ENCODE results near the gene RRAS2. TPM values are rescaled to one million over a fixed set of nuclear protein-coding genes. Genes with fewer than 3 reads are reported as not detected.

The RRAS2 gene
- total RNA-seq, 1 experiment from 2014 or later, result 128 TPM

DNA sequence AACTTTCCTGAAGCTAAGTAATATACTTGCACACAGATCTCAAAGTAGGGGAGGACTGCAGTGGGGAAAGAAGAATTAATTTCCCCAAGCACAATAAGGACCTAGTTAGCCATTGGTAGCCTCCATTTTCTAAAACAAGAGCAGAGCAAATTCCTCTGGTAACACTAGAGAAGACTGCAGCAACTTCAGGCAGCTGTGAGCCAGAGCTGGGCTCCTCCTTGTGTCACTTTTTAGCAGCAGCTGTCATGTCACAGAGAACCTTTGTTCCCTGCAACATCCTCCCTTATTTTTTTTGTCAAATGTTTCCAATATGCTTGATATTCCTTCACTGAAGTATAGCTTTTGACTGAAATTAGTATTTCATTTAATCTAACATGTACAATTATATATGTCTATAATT, 54.4 kb downstream of the RRAS2 start:
- Mint-ChIP-seq H3K36me3 (ENCODE audit: insufficient read depth, unreplicated experiment) (peaks cover 4% of the 10 kb centered on the region), H3K27ac (ENCODE audit: low read depth, unreplicated experiment) (no peak overlapping the region), H3K4me1 (ENCODE audit: insufficient read depth, unreplicated experiment) (peaks cover 6% of the 10 kb centered on the region), H3K4me3 (ENCODE audit: unreplicated experiment) (no peak overlapping the region), H3K27me3 (ENCODE audit: insufficient read depth, unreplicated experiment) (no peaks in the 10 kb centered on the region), H3K9me3 (ENCODE audit: unreplicated experiment) (no peaks in the 10 kb centered on the region)
- no peak for DNase-seq (ENCODE audit: unreplicated experiment)
- ChIA-PET POLR2A (interaction anchor here (0.7 to 1.6 kb wide), 8 partner anchors 11 to 141 kb away, joined by 3 to 6 read pairs (median 3); no protein-coding TSS in a partner anchor), CTCF (interaction anchor here (0.7 to 16.0 kb wide), 9 partner anchors 10 to 151 kb away, joined by 3 to 316 read pairs (median 4); no protein-coding TSS in a partner anchor)
- BruUV-seq (replicated peaks), result no TSS peak
- TF ChIP-seq, protein P1, sequence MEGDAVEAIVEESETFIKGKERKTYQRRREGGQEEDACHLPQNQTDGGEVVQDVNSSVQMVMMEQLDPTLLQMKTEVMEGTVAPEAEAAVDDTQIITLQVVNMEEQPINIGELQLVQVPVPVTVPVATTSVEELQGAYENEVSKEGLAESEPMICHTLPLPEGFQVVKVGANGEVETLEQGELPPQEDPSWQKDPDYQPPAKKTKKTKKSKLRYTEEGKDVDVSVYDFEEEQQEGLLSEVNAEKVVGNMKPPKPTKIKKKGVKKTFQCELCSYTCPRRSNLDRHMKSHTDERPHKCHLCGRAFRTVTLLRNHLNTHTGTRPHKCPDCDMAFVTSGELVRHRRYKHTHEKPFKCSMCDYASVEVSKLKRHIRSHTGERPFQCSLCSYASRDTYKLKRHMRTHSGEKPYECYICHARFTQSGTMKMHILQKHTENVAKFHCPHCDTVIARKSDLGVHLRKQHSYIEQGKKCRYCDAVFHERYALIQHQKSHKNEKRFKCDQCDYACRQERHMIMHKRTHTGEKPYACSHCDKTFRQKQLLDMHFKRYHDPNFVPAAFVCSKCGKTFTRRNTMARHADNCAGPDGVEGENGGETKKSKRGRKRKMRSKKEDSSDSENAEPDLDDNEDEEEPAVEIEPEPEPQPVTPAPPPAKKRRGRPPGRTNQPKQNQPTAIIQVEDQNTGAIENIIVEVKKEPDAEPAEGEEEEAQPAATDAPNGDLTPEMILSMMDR (IDR thresholded peaks at IDR 0.05; ENCODE audit: unreplicated experiment), result no peak
- intact Hi-C loops (cut with micrococcal nuclease), result no loop called here

GRCh38 chr11:14300661-14301304, 58.2 kb downstream of the RRAS2 start:
- Mint-ChIP-seq H3K4me1 (ENCODE audit: insufficient read depth, unreplicated experiment) (peaks cover 6% of the 10 kb centered on the region), H3K9me3 (ENCODE audit: unreplicated experiment) (no peaks in the 10 kb centered on the region), H3K27ac (ENCODE audit: low read depth, unreplicated experiment) (no peak overlapping the region), H3K4me3 (ENCODE audit: unreplicated experiment) (no peak overlapping the region), H3K27me3 (ENCODE audit: insufficient read depth, unreplicated experiment) (no peaks in the 10 kb centered on the region), H3K36me3 (ENCODE audit: insufficient read depth, unreplicated experiment) (peaks cover 5% of the 10 kb centered on the region)
- intact Hi-C loops (cut with micrococcal nuclease), result loop anchor here (1.0 kb wide), 3 partner anchors 58 to 155 kb away; no protein-coding TSS in a partner anchor
- TF ChIP-seq, protein P1 (IDR thresholded peaks at IDR 0.05; ENCODE audit: unreplicated experiment), result peak; percentile 82
- CTCF ChIA-PET, result interaction anchor here (0.6 to 16.0 kb wide), 39 partner anchors 11 to 535 kb away, joined by 3 to 316 read pairs (median 4); no protein-coding TSS in a partner anchor
- POLR2A ChIA-PET, result interaction anchor here (0.6 to 1.8 kb wide), 16 partner anchors 11 to 790 kb away, joined by 3 to 16 read pairs (median 3); partner anchors contain the start of gene COPB1
- BruUV-seq (replicated peaks), result no TSS peak
- peak; percentile 75 for DNase-seq (ENCODE audit: unreplicated experiment)

GRCh38 chr11:14299921-14300320, 59.1 kb downstream of the RRAS2 start:
- no peak overlapping the region for H3K4me3 Mint-ChIP-seq (ENCODE audit: unreplicated experiment)
- no peak overlapping the region for H3K27ac Mint-ChIP-seq (ENCODE audit: low read depth, unreplicated experiment)

DNA sequence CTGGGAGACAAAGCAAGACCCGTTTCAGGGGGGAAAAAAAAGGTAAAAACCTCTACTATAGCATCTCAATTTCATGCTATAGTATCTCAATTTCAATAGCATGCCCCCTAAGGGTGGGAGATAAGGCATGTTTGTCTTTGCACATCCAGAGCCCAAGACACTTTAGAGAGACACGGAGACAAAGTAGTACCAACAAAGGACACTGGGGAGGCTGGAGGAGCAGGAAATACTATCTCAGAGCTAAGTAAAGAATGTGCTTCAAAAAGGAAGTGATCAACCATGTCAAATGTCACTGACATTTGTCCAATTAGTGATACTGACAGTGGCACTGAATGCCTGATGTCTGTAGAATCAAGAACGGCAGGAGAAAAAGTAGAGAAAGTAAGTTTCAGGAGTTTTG, 68.6 kb downstream of the RRAS2 start:
- H3K9me3 Mint-ChIP-seq (ENCODE audit: unreplicated experiment), result no peaks in the 10 kb centered on the region
- no TSS peak for BruUV-seq (replicated peaks)
- TF ChIP-seq, protein P1 (IDR thresholded peaks at IDR 0.05; ENCODE audit: unreplicated experiment), result no peak
- H3K4me3 Mint-ChIP-seq (ENCODE audit: unreplicated experiment), result no peak overlapping the region
- no peaks in the 10 kb centered on the region for H3K27me3 Mint-ChIP-seq (ENCODE audit: insufficient read depth, unreplicated experiment)
- peaks cover 16% of the 10 kb centered on the region for H3K4me1 Mint-ChIP-seq (ENCODE audit: insufficient read depth, unreplicated experiment)
- ChIA-PET CTCF (interaction anchor here (1.0 to 1.6 kb wide), 2 partner anchors 10 to 171 kb away, joined by 3 to 7 read pairs; no protein-coding TSS in a partner anchor), POLR2A (no interaction called here)
- H3K27ac Mint-ChIP-seq (ENCODE audit: low read depth, unreplicated experiment), result no peak overlapping the region
- intact Hi-C loops (cut with micrococcal nuclease), result no loop called here
- DNase-seq (ENCODE audit: unreplicated experiment), result no peak
- peaks cover 83% of the 10 kb centered on the region for H3K36me3 Mint-ChIP-seq (ENCODE audit: insufficient read depth, unreplicated experiment)

More at GRCh38 chr11:14299921-14300320, 59.1 kb downstream of the RRAS2 start:
- H3K4me1 Mint-ChIP-seq (ENCODE audit: insufficient read depth, unreplicated experiment), result peaks cover 6% of the 10 kb centered on the region
- H3K36me3 Mint-ChIP-seq (ENCODE audit: insufficient read depth, unreplicated experiment), result peaks cover 11% of the 10 kb centered on the region
- TF ChIP-seq, protein P1 (IDR thresholded peaks at IDR 0.05; ENCODE audit: unreplicated experiment), result no peak
- ChIA-PET CTCF (interaction anchor here (0.6 to 16.0 kb wide), 20 partner anchors 8 to 810 kb away, joined by 3 to 316 read pairs (median 7); no protein-coding TSS in a partner anchor), POLR2A (interaction anchor here (0.7 to 1.8 kb wide), 7 partner anchors 42 to 200 kb away, joined by 3 to 16 read pairs (median 3); partner anchors contain the start of gene COPB1)
- no peak for DNase-seq (ENCODE audit: unreplicated experiment)
- no TSS peak for BruUV-seq (replicated peaks)
- intact Hi-C loops (cut with micrococcal nuclease), result loop anchor here (1.0 kb wide), 3 partner anchors 58 to 155 kb away; no protein-coding TSS in a partner anchor
- no peaks in the 10 kb centered on the region for H3K27me3 Mint-ChIP-seq (ENCODE audit: insufficient read depth, unreplicated experiment)
- no peaks in the 10 kb centered on the region for H3K9me3 Mint-ChIP-seq (ENCODE audit: unreplicated experiment)
